ENCODE measurements around the gene CSF1R.

Gene CSF1R

DNA sequence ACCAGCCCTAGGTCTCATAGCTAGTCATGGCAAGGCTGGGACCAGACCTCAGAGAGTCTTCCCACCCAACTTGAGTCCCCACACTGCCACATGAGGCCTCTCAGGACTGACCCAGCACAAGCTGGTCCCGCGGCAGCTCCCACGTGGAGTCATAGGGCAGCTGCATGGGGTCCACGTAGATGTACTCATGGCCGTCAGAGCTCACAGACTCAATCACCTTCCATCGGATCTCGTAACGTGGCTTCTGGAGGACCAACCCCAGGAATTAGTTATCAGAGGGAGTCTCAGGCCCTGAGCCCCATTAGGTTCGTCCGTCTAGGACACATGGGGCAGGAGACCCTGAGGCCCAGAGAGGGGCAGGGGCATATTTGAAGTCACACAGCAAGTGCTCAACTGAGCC lies 39.0 kb upstream of the CSF1R start:
- Histone ChIP-seq H3K4me1 (ENCODE audit: insufficient read depth, low read length, severe bottlenecking) (no peaks in the 10 kb centered on the region), H3K9me3 (ENCODE audit: low read length) (no peaks in the 10 kb centered on the region), H3K4me3 (ENCODE audit: low read depth, low read length, poor library complexity, severe bottlenecking) (no peak overlapping the region), H3K9me2 (ENCODE audit: low read depth, low read length) (no peaks in the 10 kb centered on the region), H3K9ac (ENCODE audit: low read length) (no peak overlapping the region), H3K36me3 (ENCODE audit: insufficient read depth, low read length) (no peaks in the 10 kb centered on the region), H3F3A (ENCODE audit: insufficient read depth, low read length) (no peaks in the 10 kb centered on the region), H3K27me3 (ENCODE audit: insufficient read depth, low read length) (no peaks in the 10 kb centered on the region), H4K20me1 (ENCODE audit: insufficient read depth, low read length) (no peaks in the 10 kb centered on the region), H3K4me2 (ENCODE audit: low read length) (no peak overlapping the region), H3K79me2 (ENCODE audit: insufficient read depth, low read length) (no peaks in the 10 kb centered on the region), H2AFZ (ENCODE audit: low read length) (no peak overlapping the region), H3K27ac (ENCODE audit: low read depth, low read length, poor library complexity, severe bottlenecking) (no peak overlapping the region)
- TF ChIP-seq, protein P1, sequence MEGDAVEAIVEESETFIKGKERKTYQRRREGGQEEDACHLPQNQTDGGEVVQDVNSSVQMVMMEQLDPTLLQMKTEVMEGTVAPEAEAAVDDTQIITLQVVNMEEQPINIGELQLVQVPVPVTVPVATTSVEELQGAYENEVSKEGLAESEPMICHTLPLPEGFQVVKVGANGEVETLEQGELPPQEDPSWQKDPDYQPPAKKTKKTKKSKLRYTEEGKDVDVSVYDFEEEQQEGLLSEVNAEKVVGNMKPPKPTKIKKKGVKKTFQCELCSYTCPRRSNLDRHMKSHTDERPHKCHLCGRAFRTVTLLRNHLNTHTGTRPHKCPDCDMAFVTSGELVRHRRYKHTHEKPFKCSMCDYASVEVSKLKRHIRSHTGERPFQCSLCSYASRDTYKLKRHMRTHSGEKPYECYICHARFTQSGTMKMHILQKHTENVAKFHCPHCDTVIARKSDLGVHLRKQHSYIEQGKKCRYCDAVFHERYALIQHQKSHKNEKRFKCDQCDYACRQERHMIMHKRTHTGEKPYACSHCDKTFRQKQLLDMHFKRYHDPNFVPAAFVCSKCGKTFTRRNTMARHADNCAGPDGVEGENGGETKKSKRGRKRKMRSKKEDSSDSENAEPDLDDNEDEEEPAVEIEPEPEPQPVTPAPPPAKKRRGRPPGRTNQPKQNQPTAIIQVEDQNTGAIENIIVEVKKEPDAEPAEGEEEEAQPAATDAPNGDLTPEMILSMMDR (IDR thresholded peaks at IDR 0.05; ENCODE audit: low read length): no peak
- no peak for TF ChIP-seq EZH2 (IDR thresholded peaks at IDR 0.05; ENCODE audit: borderline replicate concordance, low read length)

- H3K4me1 ChIP-seq (ENCODE audit: insufficient read depth, low read length, severe bottlenecking): no peaks in the 10 kb centered on the region
- H3K4me3 ChIP-seq (ENCODE audit: low read depth, low read length, poor library complexity, severe bottlenecking): no peak overlapping the region
- no peaks in the 10 kb centered on the region for H3K36me3 ChIP-seq (ENCODE audit: insufficient read depth, low read length)
- H3F3A ChIP-seq (ENCODE audit: insufficient read depth, low read length): no peaks in the 10 kb centered on the region
- no peaks in the 10 kb centered on the region for H3K79me2 ChIP-seq (ENCODE audit: insufficient read depth, low read length)
- no peaks in the 10 kb centered on the region for H3K9me2 ChIP-seq (ENCODE audit: low read depth, low read length)
- TF ChIP-seq EZH2 (IDR thresholded peaks at IDR 0.05; ENCODE audit: borderline replicate concordance, low read length): no peak
- TF ChIP-seq, protein P1 (IDR thresholded peaks at IDR 0.05; ENCODE audit: low read length): no peak
- H3K4me2 ChIP-seq (ENCODE audit: low read length): no peak overlapping the region
- no peak overlapping the region for H3K27ac ChIP-seq (ENCODE audit: low read depth, low read length, poor library complexity, severe bottlenecking)
- no peaks in the 10 kb centered on the region for H4K20me1 ChIP-seq (ENCODE audit: insufficient read depth, low read length)
- no peak overlapping the region for H2AFZ ChIP-seq (ENCODE audit: low read length)
- no peaks in the 10 kb centered on the region for H3K9me3 ChIP-seq (ENCODE audit: low read length)
- no peaks in the 10 kb centered on the region for H3K27me3 ChIP-seq (ENCODE audit: insufficient read depth, low read length)
- no peak overlapping the region for H3K9ac ChIP-seq (ENCODE audit: low read length)
Measured at GRCh38 chr5:150124596-150124995, 38.2 kb upstream of the CSF1R start.

DNA sequence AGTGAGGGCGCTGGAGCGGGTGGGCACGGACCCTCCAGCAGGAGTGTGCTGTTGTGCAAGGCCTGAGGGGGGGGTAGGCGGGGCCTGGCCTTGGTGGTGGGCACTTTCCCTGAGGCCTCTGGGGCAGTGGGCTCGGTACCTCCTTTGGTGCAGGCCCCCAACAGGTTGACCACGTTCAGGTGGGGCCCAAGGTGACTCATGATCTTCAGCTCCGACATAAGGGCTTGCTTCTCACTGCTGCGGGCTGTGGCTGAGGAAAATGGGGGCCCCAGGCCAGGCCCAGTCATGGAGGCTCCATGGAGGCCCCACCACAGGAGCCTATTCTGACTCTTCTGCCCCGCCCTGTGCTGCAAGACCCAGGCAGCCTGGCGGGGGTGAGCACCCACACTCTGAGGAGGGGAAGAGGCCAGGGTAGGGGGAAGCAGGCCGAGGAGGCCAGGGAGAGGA lies 37.8 kb upstream of the CSF1R start:
- Histone ChIP-seq H3K9me3 (ENCODE audit: low read length) (no peaks in the 10 kb centered on the region), H3K36me3 (ENCODE audit: insufficient read depth, low read length) (no peaks in the 10 kb centered on the region), H3F3A (ENCODE audit: insufficient read depth, low read length) (no peaks in the 10 kb centered on the region), H3K9ac (ENCODE audit: low read length) (no peak overlapping the region), H3K27me3 (ENCODE audit: insufficient read depth, low read length) (no peaks in the 10 kb centered on the region), H3K4me2 (ENCODE audit: low read length) (no peak overlapping the region), H4K20me1 (ENCODE audit: insufficient read depth, low read length) (no peaks in the 10 kb centered on the region), H3K27ac (ENCODE audit: low read depth, low read length, poor library complexity, severe bottlenecking) (no peak overlapping the region), H3K79me2 (ENCODE audit: insufficient read depth, low read length) (no peaks in the 10 kb centered on the region), H3K4me1 (ENCODE audit: insufficient read depth, low read length, severe bottlenecking) (no peaks in the 10 kb centered on the region), H3K4me3 (ENCODE audit: low read depth, low read length, poor library complexity, severe bottlenecking) (no peak overlapping the region), H2AFZ (ENCODE audit: low read length) (no peak overlapping the region), H3K9me2 (ENCODE audit: low read depth, low read length) (no peaks in the 10 kb centered on the region)
- TF ChIP-seq, protein P1 (IDR thresholded peaks at IDR 0.05; ENCODE audit: low read length): no peak
- no peak for TF ChIP-seq EZH2 (IDR thresholded peaks at IDR 0.05; ENCODE audit: borderline replicate concordance, low read length)
